HG03196 (cell line): ENCODE data around the gene ZSCAN12.

Experiments
- ATAC-seq: cut with Tn5 transposase; IDR thresholded peaks from one replicate; pipeline ENCODE4 v1.9.1; 2021; ENCODE audit not compliant: unreplicated experiment

The ZSCAN12 gene

DNA sequence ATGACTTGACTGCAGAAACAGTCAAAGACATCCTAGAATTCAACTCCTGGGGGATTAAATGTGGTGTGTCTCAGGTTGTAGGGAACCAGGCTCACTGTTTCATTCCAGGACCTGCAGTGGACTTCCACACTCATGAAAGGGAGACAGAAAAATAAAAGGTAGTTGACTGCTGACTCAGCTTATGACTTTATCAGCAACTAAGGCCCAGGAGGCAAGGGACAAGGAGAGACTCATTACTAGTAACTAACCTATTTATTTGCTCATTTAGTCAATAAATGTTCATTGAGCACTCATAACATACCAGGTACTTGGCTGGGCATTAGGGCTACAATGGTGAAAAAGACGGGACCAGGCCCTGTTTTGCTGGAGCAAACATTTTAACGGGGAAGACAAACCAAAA lies 66.5 kb downstream of the ZSCAN12 start:
- no peak for ATAC-seq

DNA sequence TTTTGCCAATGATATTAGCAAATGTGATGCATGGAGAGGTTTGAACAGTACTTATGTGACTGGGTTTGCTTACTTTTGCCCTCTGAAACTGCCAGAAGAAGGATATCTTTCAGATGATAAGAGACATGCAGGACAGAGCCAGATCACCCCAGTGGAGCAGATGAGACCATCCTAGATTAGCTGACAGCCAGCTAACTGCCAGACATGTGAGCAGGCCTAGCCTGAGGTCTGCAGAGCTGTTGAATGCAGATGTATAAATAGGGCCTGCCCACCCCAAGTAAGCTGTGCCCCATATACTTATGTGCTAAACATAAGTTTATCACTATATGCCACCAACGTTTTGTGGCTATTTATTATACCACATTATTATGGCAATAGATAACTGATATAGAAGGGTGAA lies 69.5 kb downstream of the ZSCAN12 start:
- ATAC-seq: no peak
